Immature natural killer cell (primary cell): ENCODE measurements around the gene THOP1. TPM values are rescaled to one million over a fixed set of nuclear protein-coding genes. Genes with fewer than 3 reads are reported as not detected.

ENCODE experiments used
- DNase-seq, 3 donors: peaks; one replicate each; pipeline ENCODE4 v3.0.0; 2022; ENCODE audit warnings: mixed read lengths in 1 of 3
- H3K27ac Mint-ChIP-seq, 6 donors: one replicate each; pipeline ENCODE4 v1.8.0; 2020; ENCODE audit warnings: mixed read lengths in 6 of 6, mild to moderate bottlenecking in 5 of 6, inconsistent platforms in 4 of 6, moderate library complexity in 3 of 6
- H3K27me3 Mint-ChIP-seq, 3 donors: one replicate each; pipeline ENCODE4 v1.8.0; 2020 to 2021; ENCODE audit warnings: low read depth in 3 of 3, mild to moderate bottlenecking in 3 of 3, mixed read lengths in 3 of 3, moderate library complexity in 3 of 3, inconsistent platforms in 1 of 3
- H3K36me3 Mint-ChIP-seq, 3 donors: one replicate each; pipeline ENCODE4 v1.8.0; 2020; ENCODE audit warnings: mixed read lengths in 3 of 3, inconsistent platforms in 2 of 3, mild to moderate bottlenecking in 2 of 3
- H3K4me1 Mint-ChIP-seq, 2 donors: one replicate each; pipeline ENCODE4 v1.8.0; 2020; ENCODE audit warnings: inconsistent platforms in 2 of 2, mild to moderate bottlenecking in 2 of 2, mixed read lengths in 2 of 2, moderate library complexity in 1 of 2
- H3K4me3 Mint-ChIP-seq, 5 donors: one replicate each; pipeline ENCODE4 v1.8.0; 2020; ENCODE audit warnings: mild to moderate bottlenecking in 5 of 5, mixed read lengths in 5 of 5, inconsistent platforms in 3 of 5, moderate library complexity in 3 of 5
- H3K9me3 Mint-ChIP-seq, 6 donors: one replicate each; pipeline ENCODE4 v1.8.0; 2020; ENCODE audit warnings: mild to moderate bottlenecking in 6 of 6, mixed read lengths in 6 of 6, inconsistent platforms in 4 of 6, moderate library complexity in 3 of 6
- polyA plus RNA-seq, 3 donors: library from polyadenylated mRNA; unstranded; fragments of 300-500 nt; fragmentation: Illumina TruSeq; gene quantifications; one replicate each; pipeline ENCODE4 v1.2.3, GENCODE V29; 2021

The THOP1 gene
- polyA plus RNA-seq, 3 donors from 2014 or later: 20.0 to 39.9 (median 31.6) TPM

DNA sequence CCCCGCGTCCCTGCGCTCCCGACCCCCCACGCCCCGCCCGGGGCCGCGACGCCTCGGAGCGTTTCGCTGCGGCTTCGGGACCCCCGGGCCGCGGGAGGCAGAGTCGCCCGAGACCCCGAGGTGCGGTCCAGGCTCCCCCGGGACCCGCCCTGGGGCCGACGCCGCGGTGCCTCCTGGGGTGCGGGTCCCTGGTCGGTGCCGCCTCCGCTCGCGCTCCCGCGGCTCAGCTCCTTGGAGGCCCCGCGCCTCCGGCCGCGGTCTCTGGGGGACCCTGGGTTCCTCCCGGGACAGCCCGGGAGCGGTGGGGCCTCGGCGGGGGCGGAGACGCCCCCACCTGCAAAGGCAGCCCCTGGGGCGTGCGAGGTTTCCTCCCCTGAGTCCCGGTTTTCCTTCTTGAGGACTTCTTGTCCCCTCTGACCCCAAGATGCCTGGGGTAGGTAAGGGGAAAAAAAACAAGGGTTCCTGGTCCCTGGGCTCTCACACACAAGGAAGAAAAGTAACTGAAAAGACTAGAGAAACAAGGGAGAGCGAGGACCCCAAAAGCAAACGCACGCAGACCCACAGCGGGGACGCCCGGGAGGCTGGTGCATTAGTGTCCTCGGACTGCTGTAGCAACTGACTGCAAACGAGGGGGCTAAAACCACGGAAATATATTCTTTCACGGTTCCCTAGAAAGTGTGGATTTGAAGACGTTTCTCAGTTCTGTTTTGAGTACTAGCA, 56.7 kb downstream of the THOP1 start:
- DNase-seq: no peak
- peaks cover 0 to 4% (median 2%) of the 10 kb centered on the region in 6 donors for H3K9me3 Mint-ChIP-seq
- H3K36me3 Mint-ChIP-seq: peaks cover 0 to 7% (median 6%) of the 10 kb centered on the region in 3 donors

GRCh38 chr19:2845107-2845506, 59.8 kb downstream of the THOP1 start:
- Mint-ChIP-seq H3K27ac (no peak overlapping the region), H3K27me3 (peaks cover 4 to 9% (median 9%) of the 10 kb centered on the region in 3 donors), H3K4me3 (no peak overlapping the region), H3K36me3 (peaks cover 4 to 12% (median 12%) of the 10 kb centered on the region in 3 donors), H3K4me1 (peaks cover 25 to 26% of the 10 kb centered on the region in 2 donors), H3K9me3 (peaks cover 0 to 3% (median 1%) of the 10 kb centered on the region in 6 donors)
- no peak for DNase-seq

More for the DNA sequence above, 56.7 kb downstream of the THOP1 start:
- H3K27ac Mint-ChIP-seq: peak overlapping the region in 2 of 6 donors; percentile 19 to 61
- H3K4me1 Mint-ChIP-seq: peaks cover 19 to 22% of the 10 kb centered on the region in 2 donors
- H3K4me3 Mint-ChIP-seq: peak overlapping the region; percentile 75 to 84 (median 78)
- H3K27me3 Mint-ChIP-seq: peaks cover 4 to 9% (median 9%) of the 10 kb centered on the region in 3 donors

- Mint-ChIP-seq H3K9me3 (peaks cover 0 to 12% (median 6%) of the 10 kb centered on the region in 6 donors), H3K4me1 (peaks cover 26 to 27% of the 10 kb centered on the region in 2 donors), H3K4me3 (no peak overlapping the region), H3K36me3 (peaks cover 16 to 24% (median 23%) of the 10 kb centered on the region in 3 donors), H3K27ac (no peak overlapping the region), H3K27me3 (peaks cover 0 to 5% (median 3%) of the 10 kb centered on the region in 3 donors)
- DNase-seq: no peak
Observed at GRCh38 chr19:2846180-2846894, 61.0 kb downstream of the THOP1 start.

DNA sequence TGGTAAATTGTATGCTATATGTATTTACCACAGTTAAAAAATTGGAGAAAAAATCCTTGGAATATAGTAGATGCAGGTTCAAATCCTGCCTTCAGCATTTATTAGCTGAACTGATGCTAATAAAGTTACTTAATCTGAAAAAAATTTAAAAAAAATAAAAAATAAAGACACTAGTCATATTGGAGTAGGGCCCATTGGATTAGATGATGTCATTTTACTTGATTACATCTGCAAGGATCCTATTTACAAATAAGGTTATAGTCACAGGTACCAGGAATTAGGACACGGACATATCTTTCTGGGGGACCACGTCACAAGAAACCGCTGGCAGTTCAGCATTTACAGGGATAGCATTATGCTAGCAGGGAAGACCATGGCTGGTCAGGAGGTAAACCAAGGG, 62.2 kb downstream of the THOP1 start:
- peaks cover 7 to 24% (median 16%) of the 10 kb centered on the region in 6 donors for H3K9me3 Mint-ChIP-seq
- H3K4me1 Mint-ChIP-seq: peaks cover 19 to 20% of the 10 kb centered on the region in 2 donors
- H3K4me3 Mint-ChIP-seq: no peak overlapping the region
- peaks cover 0 to 5% (median 0%) of the 10 kb centered on the region in 3 donors for H3K27me3 Mint-ChIP-seq
- H3K27ac Mint-ChIP-seq: no peak overlapping the region
- peaks cover 28 to 36% (median 35%) of the 10 kb centered on the region in 3 donors for H3K36me3 Mint-ChIP-seq
- DNase-seq: no peak

- H3K36me3 Mint-ChIP-seq: peaks cover 39 to 47% (median 46%) of the 10 kb centered on the region in 3 donors
- H3K4me3 Mint-ChIP-seq: no peak overlapping the region
- peaks cover 14 to 18% of the 10 kb centered on the region in 2 donors for H3K4me1 Mint-ChIP-seq
- DNase-seq: no peak
- no peaks in the 10 kb centered on the region for H3K27me3 Mint-ChIP-seq
- H3K9me3 Mint-ChIP-seq: peaks cover 14 to 35% (median 27%) of the 10 kb centered on the region in 6 donors
- no peak overlapping the region for H3K27ac Mint-ChIP-seq
Observed at GRCh38 chr19:2848616-2849015, 63.3 kb downstream of the THOP1 start.

- H3K36me3 Mint-ChIP-seq: peaks cover 46 to 56% (median 54%) of the 10 kb centered on the region in 3 donors
- no peak for DNase-seq
- peaks cover 14 to 18% of the 10 kb centered on the region in 2 donors for H3K4me1 Mint-ChIP-seq
- peak overlapping the region in 3 of 5 donors; percentile 7 to 24 (median 12) for H3K4me3 Mint-ChIP-seq
- peak overlapping the region in 1 of 6 donors; percentile 4 for H3K27ac Mint-ChIP-seq
- peaks cover 20 to 49% (median 40%) of the 10 kb centered on the region in 6 donors for H3K9me3 Mint-ChIP-seq
- no peaks in the 10 kb centered on the region for H3K27me3 Mint-ChIP-seq
Observed at GRCh38 chr19:2850256-2850925, 65.1 kb downstream of the THOP1 start.

GRCh38 chr19:2852598-2852997, 67.3 kb downstream of the THOP1 start:
- H3K4me3 Mint-ChIP-seq: no peak overlapping the region
- peaks cover 51 to 64% (median 58%) of the 10 kb centered on the region in 3 donors for H3K36me3 Mint-ChIP-seq
- H3K9me3 Mint-ChIP-seq: peaks cover 22 to 60% (median 42%) of the 10 kb centered on the region in 6 donors
- no peaks in the 10 kb centered on the region for H3K27me3 Mint-ChIP-seq
- peaks cover 11 to 16% of the 10 kb centered on the region in 2 donors for H3K4me1 Mint-ChIP-seq
- no peak for DNase-seq
- H3K27ac Mint-ChIP-seq: no peak overlapping the region

- Mint-ChIP-seq H3K4me1 (peaks cover 11 to 16% of the 10 kb centered on the region in 2 donors), H3K27me3 (no peaks in the 10 kb centered on the region), H3K36me3 (peaks cover 51 to 64% (median 58%) of the 10 kb centered on the region in 3 donors), H3K27ac (no peak overlapping the region), H3K9me3 (peaks cover 22 to 60% (median 42%) of the 10 kb centered on the region in 6 donors), H3K4me3 (no peak overlapping the region)
- DNase-seq: no peak
Observed at GRCh38 chr19:2853015-2853606, 67.8 kb downstream of the THOP1 start.

DNA sequence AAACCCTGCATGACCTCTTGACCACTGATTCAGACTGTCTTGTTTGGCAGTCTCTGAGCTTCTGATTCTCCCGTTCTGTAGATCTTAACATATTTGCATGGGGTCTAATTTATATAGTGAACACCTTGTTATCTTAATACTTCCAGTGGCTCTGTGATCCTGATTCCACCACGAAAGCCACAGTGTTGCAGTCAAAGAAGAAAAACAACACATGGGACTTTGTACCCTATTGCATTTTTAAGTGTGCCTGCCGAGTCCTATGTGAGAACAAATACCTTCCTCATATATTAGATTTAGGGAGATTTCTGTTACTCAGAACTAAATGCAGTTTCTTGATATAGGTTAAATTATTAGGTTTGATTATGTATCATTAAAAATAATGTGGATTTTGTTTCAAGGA, 69.5 kb downstream of the THOP1 start:
- no peak for DNase-seq
- peaks cover 9 to 14% of the 10 kb centered on the region in 2 donors for H3K4me1 Mint-ChIP-seq
- H3K36me3 Mint-ChIP-seq: peaks cover 49 to 63% (median 55%) of the 10 kb centered on the region in 3 donors
- H3K9me3 Mint-ChIP-seq: peaks cover 25 to 65% (median 44%) of the 10 kb centered on the region in 6 donors
- H3K27ac Mint-ChIP-seq: no peak overlapping the region
- no peak overlapping the region for H3K4me3 Mint-ChIP-seq
- no peaks in the 10 kb centered on the region for H3K27me3 Mint-ChIP-seq

DNA sequence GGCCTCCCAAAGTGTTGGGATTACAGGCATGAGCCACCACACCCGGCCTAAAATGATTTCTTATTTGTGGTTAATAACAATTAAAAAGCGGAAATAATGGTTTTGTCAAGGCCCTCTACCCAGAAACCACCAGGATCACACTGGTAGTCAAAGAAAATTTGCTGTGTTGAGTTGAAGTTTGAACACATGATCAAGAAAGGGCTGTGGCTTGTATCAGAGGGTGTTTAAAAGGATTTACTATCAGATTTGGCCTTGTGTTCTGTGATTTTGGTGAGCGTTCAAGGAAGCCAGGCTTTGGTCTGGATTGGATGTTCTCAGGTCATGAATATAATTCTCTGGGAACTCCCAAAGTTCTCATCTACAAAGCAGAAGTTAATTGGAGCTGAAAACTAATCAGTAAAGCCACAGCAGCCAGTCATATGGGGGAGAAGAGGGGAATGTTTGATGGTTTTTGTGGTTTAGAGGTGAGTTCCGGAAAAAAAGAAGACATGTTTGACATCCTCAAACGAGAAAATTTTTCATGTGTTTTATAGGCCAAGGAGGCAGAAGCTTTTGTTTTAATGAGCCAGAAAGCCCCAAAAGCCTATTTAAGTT, 71.3 kb downstream of the THOP1 start:
- peaks cover 0 to 5% of the 10 kb centered on the region in 2 donors for H3K4me1 Mint-ChIP-seq
- peaks cover 33 to 45% (median 39%) of the 10 kb centered on the region in 3 donors for H3K36me3 Mint-ChIP-seq
- DNase-seq: no peak
- H3K27ac Mint-ChIP-seq: peak overlapping the region in 1 of 6 donors; percentile 13
- peaks cover 25 to 50% (median 37%) of the 10 kb centered on the region in 6 donors for H3K9me3 Mint-ChIP-seq
- no peak overlapping the region for H3K4me3 Mint-ChIP-seq
- H3K27me3 Mint-ChIP-seq: no peaks in the 10 kb centered on the region

DNA sequence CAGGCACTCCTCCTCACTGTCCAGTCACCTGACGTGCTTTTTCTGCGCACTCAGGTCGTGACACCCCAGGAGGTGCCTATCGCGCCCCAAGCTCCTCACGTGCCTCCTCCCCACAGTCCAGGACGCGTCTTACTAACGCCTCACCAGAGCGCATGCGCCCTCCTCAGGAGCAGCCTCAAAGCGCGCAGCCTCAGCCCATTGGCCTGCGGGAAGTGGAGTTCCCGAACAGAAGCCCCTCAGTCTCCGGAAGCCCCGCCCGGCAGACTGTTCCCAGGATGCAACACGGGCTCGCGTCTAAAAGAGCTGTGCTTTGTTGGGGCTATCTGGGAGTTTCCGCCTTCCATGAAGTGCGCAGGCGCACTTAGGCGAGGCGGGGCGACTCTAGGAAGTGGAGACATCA, 73.6 kb downstream of the THOP1 start:
- no peak for DNase-seq
- Mint-ChIP-seq H3K27me3 (peaks cover 0 to 3% (median 0%) of the 10 kb centered on the region in 3 donors), H3K4me3 (no peak overlapping the region), H3K27ac (no peak overlapping the region), H3K36me3 (peaks cover 10 to 22% (median 15%) of the 10 kb centered on the region in 3 donors), H3K4me1 (peaks cover 0 to 5% of the 10 kb centered on the region in 2 donors), H3K9me3 (peaks cover 10 to 27% (median 15%) of the 10 kb centered on the region in 6 donors)

DNA sequence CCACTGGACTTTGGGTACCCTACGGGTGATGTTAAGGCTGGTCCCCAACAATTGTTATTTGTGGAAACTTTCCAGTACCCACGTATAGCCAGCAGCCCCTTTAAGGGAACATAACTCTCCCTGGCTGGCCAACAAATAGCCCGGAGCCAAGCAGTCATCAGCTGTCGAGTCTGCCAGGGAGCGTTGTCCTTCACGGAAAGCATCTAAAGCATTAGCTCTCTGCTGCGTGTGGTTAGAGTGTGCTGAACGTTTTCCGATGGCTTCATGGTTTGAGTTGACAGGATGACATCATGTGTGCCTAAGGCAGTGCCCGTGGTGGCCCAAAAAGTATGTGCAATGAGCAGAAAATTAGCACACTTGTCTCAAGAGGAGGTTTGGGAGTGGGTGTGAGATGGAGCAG, 78.5 kb downstream of the THOP1 start:
- no peak overlapping the region for H3K27ac Mint-ChIP-seq
- no peaks in the 10 kb centered on the region for H3K4me1 Mint-ChIP-seq
- DNase-seq: no peak
- peaks cover 0 to 4% (median 3%) of the 10 kb centered on the region in 3 donors for H3K27me3 Mint-ChIP-seq
- no peaks in the 10 kb centered on the region for H3K36me3 Mint-ChIP-seq
- H3K4me3 Mint-ChIP-seq: no peak overlapping the region
- peaks cover 0 to 4% (median 0%) of the 10 kb centered on the region in 6 donors for H3K9me3 Mint-ChIP-seq
